NCI-H1048 (cell line): ENCODE measurements around the gene KNOP1.
"Not testable (repeated sequence)": the region's sequence is repeated elsewhere in the genome, so short reads cannot be mapped to it uniquely, and the experiment has no call there.

Experiments
- DNase-seq: peaks from one replicate; lab custom pipeline; 2025; lab: John Stamatoyannopoulos, UW

KNOP1 gene

DNA sequence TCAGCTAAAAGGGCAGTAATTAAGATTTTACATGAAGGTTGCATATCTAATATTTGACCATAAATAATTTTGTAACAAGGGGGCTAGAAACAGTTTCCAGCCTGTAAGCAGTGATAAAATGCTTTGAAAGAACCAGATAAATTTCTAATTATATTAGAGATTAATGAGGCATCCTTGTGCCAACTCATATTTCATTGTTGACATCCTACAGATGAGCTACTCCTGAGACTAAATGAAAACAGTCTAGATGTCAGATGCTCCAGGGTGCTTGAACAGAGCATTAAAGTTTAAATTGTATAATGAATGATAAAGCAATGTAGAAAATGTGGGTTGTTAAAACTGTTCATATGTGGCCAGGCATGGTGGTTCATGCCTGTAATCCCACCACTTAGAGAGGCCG lies 23.3 kb upstream of the KNOP1 start:
- DNase-seq, result no peak

DNA sequence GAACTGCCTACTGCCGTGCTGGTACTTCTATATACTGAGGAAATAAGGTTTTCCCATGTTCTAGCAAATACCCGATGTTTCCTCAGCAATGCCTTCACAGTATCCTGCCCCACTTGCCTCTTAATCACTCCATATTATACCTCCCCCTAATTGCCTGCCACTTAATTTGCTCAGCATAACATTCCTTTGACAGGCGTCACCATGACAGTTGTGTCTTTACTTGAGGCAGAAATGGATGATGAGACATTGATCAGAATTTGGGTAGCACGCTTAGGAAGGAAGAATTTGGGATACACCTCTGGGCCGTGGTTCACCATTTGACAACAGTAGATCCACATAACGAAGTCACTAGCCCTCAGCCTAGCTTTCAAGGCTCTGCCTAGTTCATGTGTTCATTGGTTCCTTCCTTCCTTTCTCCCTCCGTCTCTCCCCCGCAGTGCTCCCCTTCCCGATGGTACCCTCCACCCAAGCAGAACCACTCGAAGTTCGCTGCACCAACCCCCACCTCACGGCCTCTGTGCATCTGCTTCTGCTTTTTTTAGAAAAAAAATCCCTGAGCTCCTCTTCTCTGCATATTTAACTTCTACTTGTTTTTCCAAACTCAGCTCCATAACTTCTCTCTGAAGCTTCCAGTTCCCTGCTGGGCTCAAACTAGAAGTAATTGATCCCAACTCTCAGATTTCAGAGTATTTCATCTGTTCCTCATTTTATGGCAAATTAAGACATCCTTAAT lies 19.4 kb upstream of the KNOP1 start:
- DNase-seq, result no peak

DNA sequence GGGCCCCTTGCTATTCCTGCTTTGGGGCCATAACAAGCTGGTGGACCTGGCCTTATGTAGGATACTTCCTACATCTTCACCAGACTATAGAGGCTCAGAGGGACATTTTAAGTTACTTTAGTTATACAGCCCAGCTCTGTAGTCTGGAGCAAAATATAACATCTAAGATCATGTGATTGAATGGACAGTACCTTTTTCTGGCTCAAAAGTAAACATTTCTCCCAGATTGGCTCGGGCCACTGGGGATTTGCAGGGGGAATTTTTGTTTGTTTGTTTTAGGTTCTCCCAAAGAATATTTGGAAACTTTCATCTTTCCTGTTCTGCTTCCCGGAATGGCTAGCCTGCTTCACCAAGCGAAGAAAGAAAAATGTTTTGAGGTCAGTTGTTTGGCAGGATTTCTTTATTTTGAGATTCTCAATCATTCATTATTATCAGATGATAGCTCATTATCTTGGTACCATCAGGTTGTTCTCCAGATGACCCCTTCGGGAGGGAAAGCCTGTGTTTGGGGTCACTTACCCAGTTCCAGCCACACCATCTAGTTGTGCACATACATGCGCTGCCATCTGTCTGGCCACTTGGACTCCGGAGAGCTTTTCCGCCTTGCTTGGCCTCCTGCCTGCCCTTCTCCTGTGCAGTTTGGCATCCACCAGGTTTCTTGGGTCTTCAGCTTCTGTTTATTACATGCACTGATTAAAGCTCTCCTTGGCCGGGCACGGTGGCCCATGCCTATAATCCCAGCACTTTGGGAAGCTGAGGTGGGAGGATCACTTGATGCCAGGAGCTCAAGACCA lies 17.2 kb upstream of the KNOP1 start:
- DNase-seq, result no peak

DNA sequence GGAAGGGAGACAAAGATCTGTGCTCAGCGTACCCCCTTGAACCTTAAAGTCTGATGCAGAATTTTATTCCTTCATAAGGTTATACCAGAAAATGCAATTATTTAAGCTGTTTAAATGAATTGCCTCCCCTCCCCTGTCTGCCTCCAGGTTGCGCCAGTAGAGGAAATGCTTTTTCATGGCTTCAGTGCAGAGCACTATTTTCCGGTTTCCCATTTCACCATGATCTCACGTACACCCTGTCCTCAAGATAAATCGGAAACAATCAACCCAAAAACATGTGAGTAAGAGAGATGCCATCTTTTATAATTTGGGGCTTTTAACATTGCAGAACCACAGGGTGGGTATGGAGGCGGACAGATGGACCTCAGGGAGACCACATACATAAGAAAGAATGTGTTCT lies 15.5 kb upstream of the KNOP1 start:
- DNase-seq, result no peak

DNA sequence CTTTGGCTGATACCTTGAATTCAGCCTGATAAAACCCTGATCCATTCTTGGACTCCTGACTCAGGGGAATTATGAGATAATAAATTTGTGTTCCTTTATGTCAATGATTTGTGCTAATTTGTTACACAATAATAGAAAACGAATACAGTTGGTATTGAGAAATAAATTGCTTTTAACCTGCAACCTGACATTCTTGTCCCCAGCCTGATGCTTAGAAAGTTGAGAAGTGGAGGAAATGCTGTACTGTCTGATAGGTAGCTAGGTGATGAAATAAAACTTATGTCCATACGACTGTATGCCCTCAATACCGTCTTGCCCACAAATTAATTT lies 10.6 kb upstream of the KNOP1 start:
- no peak for DNase-seq

DNA sequence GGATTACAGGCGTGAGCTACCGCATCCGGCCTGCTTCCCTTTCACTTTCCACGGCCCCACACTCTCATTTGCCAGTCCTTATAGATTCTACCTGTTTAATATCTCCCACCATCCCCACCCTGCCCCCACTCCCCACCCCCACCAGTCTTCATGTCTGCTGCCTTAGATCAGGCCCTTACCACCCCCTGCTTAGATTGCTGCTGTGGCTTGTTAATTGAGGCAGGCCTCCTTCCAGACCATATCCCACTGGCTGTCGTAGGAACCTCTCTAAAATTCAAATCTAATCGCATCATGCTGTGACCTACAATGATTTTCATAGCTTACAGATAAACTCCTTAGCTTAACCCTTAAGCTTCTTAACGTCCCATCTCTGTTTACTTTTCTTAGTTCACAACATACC lies 5.0 kb upstream of the KNOP1 start:
- no peak for DNase-seq

DNA sequence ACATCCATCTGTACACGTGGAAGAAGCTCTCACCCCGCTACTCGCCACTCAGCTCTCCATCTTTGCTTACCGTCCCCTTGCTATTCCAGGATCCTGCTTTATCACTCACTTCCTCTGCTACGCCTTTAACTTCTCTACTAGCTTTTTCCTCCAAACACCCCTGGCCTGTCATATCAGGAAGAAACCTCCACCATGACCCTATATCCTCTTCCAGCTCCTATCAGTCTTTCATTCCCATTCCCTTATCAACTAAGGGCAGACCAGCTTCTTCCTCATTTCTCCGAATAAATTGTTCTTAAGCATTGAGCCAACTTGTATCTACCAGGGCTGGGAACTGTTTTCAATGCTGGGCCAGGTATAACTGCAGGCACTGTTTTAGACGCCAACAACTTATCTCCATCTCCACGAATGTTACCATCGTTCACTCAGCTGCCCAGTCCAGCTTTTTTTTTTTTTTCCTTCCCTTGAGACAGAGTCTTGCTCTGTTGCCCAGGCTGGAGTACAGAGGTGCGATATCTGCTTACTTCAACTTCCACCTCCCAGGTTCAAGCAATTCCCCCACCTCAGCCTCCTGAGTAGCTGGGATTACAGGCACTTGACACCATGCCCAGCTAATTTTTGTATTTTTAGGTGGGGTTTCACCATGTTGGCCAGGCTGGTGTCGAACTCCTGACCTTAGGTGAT lies 4.4 kb upstream of the KNOP1 start:
- DNase-seq, result no peak

DNA sequence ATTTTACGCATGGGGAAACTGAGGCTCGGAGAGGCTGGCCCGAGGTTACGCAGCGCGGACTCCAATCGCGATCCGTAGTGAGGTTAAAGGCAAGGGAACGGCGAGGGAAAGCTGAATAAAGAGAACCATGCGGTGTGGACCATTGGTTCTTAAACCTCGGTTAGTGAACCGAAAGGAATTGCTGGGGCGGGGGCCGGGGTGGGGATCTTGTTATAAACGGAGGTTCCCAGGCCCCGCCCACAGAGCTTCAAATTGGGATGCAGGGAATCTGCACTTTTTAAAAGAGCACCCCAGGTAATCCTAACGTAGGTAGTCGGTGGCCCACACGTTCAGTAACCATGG lies 568 bp upstream of the KNOP1 start:
- no peak for DNase-seq

DNA sequence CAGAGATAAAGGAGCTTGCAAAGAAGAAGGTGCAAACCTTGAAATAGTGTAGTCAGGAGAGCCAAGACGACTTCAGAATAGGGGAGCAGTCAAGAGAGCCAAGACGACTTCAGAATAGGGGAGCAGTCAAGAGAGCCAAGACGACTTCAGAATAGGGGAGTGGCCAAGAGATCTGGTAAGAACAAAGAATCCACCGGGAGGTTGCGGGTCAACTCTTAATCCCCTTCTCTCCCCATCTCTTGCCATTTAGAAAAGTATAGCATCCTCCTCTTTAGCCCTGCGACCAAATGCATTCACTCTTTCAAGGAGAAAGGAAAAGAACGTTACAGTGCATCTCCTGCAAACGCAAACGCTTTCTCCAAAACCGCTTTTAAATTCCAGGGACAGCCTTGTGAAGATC lies 713 bp downstream of the KNOP1 start:
- DNase-seq, result no peak

DNA sequence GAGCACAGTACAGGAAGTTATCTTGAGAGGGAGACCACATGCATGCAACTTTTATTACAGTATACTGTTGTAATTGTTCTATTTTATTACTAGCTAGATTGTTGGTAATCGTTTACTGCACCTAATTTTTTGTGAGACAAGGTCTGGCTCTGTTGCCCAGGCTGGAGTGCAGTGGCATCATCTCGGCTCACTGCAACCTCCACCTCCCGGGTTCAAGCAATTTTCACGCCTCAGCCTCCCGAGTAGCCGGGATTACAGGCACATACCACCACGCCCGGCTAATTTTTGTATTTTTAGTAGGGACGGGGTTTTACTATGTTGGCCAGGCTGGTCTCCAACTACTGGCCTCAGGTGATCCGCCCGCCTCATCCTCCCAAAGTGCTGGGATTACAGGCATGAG lies 1.3 kb downstream of the KNOP1 start:
- DNase-seq, result not testable (repeated sequence)

DNA sequence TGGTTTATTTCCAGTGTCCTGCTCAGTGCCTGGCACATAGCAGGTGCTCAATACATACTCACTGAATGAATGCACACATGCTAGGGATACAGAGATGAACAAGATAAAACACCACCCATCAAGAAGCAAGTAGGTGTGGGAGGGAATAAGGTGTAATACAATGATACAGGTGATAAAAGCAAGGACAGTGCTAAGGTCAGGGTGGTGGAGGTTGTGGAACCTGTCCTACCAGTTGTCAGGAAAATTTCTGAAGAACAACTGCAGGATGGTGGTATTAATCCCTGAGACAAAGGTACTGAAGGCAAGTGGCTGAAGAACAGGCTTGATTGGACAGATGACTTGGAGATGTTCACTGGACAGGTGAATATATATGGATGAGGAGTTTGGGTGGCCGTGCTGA lies 1.8 kb downstream of the KNOP1 start:
- DNase-seq, result no peak

DNA sequence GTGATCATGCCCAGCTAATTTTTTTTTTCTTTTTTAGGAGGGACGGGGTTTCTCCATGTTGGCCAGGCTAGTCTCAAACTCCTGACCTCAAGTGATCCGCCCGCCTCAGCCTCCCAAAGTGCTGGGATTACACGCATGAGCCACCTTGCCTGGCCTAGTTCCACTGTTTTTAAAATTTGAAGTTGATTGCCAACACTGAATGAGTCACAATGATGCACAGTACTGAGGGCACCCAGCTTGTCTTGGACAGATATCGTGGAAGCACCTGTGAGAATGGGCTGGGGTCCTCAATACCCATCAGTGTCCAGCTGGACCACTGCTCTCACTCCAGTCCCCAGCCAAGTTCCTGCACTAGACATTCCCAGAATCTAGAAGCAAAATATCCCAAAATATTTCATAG lies 2.5 kb downstream of the KNOP1 start:
- no peak for DNase-seq

DNA sequence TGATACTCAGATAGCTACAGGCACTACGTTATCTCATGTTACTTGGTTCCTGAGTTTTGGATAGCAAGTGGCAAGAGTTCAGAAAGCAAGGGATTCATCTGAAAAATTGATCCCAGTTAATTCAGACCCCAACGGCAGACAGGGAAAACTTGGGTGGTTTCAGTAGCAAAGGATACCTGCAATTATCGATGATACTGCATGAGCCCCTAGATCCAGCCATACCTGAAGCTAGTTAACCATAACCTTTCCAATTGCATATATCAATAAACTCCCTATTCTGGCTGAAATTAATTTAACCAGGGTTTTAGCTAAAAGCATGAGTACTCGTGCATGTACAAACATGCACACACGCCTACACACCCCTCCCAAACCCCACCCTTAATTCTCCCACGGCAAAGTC lies 4.3 kb downstream of the KNOP1 start:
- no peak for DNase-seq

DNA sequence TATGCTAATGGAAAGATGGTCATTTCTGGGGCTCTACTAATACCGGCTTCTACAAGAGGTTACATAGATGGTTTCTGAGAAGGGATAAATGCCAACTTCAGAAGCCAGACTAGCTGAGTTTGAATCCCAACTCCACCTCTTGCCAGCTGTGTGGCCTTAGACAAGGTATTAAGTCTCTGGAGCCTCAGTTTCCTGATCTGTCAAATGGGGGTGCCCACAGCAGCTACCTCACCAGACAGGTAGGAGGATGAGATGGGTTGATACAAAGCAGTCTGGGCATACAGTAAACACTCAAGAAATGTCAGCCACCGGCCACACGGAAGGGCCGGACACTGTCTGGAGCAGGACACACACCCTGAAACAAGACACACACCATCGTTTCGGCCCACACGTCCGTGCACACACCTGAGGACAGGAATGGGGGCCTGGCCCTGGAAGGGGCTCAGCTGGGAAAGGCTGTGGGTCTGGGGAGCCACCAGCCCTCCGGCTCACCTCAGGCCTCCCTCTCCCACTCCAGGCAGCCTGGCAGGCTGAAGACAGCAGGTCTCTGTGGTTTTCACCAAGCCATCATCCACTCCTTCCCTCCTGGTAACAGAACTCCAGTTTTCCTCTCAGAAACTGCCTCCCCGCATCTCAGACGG lies 5.5 kb downstream of the KNOP1 start:
- no peak for DNase-seq

DNA sequence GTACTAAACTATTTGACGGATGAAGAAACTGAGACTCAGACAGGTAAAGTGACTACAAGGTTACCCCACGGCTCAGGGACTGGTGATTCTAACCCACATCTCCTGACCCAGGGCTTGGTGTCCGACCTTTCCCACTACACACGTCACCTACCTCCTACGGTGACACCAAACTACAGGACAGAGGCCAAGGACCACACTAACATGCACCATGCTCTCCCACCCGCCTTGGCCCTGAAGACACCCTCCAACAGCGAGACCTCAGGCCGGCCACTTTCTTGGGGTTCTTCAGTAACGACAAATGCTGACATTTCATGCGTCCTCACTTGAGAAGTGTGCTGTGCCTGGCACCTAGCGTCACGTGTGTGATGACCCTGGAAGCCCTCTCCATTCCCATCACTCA lies 6.4 kb downstream of the KNOP1 start:
- DNase-seq, result no peak

DNA sequence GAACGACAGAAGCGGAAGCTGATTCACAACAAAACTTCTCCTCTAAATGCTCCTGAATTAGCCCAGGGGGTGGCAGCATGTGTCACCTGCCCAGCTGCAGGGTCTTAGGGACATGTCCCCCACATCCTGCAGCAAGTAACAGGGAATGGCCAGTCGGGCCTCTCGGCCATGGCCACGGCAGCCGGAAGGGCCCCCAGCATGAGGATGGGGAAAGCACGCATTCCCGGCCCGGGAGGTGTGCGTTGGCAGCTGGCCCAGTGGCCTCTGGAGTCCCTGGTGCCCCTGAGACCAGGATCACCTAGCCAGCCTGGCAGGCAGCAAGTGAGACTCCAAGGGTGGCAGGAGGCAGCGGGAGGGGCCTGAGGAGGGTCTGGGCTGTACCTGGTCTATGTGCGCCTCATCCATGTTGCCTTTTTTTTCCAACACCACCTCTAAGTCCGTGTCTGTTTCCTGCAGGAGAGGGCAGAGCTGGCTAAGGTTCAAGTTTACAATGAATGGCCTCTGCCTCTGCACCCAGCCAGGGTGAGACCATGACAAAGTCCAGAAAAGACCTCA lies 7.0 kb downstream of the KNOP1 start:
- no peak for DNase-seq

DNA sequence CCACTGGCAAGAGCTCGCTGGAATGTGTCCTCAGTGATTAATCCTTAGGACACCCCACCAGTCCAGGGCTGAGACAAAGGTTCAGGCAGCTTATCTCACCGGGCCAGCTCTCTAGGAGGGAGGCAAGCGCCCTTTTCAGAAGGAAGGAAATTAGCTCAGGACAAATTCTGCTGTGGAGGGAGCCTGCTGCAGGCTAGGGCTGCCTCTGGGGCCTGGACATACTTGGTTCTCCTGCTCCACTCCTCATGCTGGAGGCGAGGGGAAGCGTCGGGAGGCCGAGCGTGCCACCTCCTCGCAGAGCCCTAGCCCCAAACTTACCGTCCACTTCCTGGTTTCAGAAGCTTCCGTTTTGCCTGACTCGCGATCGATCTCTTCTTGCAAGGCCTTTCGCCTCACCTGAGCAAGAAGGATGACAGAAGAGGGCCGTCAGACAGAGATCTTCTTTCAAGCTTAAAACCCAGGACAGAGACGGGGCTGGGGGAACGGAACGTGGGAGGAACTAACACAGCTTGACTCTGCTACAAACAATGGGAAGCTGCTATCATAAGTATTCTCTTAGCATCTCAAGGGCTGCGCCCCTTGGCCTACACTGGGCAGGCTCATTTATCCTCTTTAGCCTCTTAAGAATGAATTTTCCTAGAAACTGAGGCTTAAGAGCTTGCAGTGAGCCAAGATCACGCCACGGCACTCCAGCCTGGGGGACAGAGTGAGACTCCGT lies 7.7 kb downstream of the KNOP1 start:
- DNase-seq, result no peak

DNA sequence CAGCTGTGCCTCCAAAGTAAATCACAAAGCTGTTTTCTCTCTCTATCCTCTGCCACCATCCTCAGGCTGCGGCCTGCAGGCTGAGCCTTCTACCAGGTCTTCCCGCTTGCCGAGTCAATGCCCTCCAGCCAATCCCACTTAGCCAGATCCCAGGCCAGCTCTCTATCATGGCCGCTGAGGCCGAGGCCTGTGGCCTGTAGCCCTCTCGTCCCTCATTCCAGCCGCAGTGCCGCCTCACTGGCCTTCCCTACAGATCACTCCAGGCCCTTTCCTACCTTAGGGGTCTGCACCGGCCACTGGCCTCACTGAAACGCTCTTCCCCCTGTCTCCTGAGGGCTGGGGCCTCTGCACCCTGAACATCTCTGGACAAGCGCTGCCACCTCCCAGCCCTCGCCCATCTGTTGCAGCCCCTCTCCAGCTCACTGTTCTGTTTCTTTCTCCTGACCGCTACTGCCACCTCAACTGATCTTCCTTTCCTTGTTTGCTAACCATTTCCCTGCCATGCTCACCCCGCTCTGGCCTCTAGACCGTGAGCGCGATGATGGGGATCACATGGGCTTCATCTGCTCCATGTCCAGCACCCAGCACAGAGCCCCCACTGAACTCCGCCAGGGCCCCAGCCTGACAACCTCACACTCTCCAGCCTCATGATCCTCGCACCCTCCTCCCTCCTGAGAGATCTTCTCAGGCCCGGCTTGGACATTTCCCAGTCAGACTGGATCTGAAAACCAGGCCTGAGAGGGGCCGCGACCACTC lies 8.5 kb downstream of the KNOP1 start:
- DNase-seq, result no peak

DNA sequence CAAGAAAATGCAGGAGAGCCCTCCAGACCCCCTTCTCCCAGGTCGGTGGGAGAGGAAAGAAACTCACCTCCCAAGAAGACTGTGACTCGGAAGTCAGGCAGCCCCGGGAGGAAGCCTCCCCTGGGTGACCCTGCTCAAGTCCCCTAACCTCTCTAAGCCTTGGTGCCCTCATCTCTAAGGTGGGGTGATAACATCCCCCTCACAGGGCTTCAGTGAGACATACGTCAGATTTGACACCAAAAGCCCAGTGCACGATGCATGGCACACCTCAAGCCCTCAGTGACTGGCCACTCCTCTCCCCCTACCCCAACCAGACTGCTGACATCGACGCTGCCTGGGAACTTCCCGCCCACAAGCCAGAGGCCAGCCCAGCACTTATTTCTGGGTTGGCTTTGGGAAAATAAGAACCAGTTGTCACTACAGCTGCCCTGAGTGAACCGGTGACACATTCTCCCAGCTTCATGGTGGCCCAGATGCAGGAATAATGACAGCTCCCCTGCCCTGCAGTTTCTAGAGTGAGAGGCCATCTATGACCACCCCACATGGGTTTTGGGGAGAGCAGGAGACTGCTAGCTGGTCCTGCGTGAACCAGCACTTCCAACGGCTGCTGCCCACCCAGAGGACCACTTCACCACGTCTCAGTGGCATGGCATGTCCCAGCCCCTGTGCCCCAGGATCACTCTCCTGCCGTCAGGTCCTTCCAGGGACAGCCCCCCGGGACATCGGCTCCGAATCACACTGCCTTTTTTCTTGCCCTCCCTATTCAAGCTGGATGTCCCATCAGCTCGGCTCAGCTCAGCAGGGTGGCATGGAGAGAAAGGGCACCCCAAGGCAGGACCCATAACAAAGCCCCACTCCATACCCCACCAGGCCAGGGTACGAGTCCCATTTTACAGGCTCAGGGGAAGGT lies 9.5 kb downstream of the KNOP1 start:
- DNase-seq, result no peak
